ENCODE measurements around the gene AMPH.

The AMPH gene

DNA sequence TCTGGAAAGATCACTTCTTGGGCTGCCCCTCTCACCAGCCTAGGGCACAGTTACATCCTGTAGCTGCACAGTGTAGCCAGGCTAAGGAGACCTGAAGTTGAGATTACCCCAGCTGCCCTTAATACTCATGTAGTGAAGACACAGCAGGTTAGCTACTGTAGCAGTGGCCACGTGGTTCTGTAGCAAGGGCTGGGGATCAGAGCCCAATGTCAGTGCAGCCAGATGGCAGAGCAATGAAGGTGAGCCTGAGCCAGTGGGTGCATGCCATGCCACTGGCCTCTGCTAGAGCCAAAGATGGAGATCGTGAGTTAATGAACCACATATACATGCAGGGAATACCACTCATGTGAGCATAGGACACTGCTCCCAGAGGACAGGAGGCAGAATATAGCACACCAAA, 15.5 kb downstream of the AMPH start:
- TF ChIP-seq SIN3A (IDR thresholded peaks at IDR 0.05; ENCODE audit: borderline replicate concordance, insufficient read depth, low read length) (no peak), POLR2AphosphoS5 (IDR thresholded peaks at IDR 0.05; ENCODE audit: low read depth, low read length) (no peak), TAF1 (IDR thresholded peaks at IDR 0.05; ENCODE audit: borderline replicate concordance, insufficient read depth, low read length) (no peak), FOXP2 (optimal IDR thresholded peaks at IDR 0.05; ENCODE audit: borderline replicate concordance, extremely low read depth, extremely low read length, insufficient read depth) (no peak)
- TF ChIP-seq, protein P1, sequence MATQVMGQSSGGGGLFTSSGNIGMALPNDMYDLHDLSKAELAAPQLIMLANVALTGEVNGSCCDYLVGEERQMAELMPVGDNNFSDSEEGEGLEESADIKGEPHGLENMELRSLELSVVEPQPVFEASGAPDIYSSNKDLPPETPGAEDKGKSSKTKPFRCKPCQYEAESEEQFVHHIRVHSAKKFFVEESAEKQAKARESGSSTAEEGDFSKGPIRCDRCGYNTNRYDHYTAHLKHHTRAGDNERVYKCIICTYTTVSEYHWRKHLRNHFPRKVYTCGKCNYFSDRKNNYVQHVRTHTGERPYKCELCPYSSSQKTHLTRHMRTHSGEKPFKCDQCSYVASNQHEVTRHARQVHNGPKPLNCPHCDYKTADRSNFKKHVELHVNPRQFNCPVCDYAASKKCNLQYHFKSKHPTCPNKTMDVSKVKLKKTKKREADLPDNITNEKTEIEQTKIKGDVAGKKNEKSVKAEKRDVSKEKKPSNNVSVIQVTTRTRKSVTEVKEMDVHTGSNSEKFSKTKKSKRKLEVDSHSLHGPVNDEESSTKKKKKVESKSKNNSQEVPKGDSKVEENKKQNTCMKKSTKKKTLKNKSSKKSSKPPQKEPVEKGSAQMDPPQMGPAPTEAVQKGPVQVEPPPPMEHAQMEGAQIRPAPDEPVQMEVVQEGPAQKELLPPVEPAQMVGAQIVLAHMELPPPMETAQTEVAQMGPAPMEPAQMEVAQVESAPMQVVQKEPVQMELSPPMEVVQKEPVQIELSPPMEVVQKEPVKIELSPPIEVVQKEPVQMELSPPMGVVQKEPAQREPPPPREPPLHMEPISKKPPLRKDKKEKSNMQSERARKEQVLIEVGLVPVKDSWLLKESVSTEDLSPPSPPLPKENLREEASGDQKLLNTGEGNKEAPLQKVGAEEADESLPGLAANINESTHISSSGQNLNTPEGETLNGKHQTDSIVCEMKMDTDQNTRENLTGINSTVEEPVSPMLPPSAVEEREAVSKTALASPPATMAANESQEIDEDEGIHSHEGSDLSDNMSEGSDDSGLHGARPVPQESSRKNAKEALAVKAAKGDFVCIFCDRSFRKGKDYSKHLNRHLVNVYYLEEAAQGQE (IDR thresholded peaks at IDR 0.05; ENCODE audit: insufficient read depth in 1 of 2, low read depth in 2 of 2, low read length in 2 of 2), result no peak

DNA sequence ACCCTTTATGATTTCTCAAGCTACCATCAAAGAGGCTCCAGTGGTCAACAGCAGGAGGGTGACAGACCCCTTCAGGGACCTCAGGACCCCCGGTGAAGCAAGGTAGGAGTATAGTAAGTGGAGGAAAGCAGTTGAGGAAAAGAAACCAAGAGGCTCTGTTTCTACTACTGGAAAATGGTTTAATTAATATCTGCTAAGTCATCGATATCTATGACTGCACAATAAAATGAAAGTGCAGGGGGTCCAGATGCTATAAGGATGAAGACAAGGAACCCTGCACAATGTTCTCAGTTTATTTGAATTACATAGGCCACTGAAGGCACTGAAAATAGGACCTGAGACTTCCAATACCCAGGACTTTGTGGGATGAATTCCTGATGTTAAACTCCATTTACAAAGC, 23.7 kb downstream of the AMPH start:
- TF ChIP-seq SIN3A (IDR thresholded peaks at IDR 0.05; ENCODE audit: borderline replicate concordance, insufficient read depth, low read length) (no peak), TAF1 (IDR thresholded peaks at IDR 0.05; ENCODE audit: borderline replicate concordance, insufficient read depth, low read length) (no peak), POLR2AphosphoS5 (IDR thresholded peaks at IDR 0.05; ENCODE audit: low read depth, low read length) (no peak), FOXP2 (optimal IDR thresholded peaks at IDR 0.05; ENCODE audit: borderline replicate concordance, extremely low read depth, extremely low read length, insufficient read depth) (no peak)
- TF ChIP-seq, protein P1 (IDR thresholded peaks at IDR 0.05; ENCODE audit: insufficient read depth in 1 of 2, low read depth in 2 of 2, low read length in 2 of 2), result no peak

DNA sequence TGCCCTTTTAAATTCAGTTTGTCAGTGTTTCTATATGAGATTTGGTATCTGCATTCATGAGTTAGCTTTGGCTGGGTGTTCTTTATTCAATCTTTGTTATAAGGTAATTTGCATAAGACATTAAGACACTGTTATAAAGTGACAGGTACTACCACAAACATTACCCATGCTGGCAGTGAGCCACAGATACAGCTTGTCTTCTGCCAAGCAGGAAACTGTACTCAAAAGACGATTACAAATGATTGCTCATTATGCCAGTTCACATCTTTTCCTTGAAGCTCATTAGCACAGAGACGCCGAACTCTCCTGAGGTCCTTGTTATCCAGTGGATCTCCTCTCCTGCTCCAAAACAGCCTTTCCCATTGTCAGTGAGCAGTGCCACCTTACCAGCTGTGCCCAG, 30.4 kb downstream of the AMPH start:
- TF ChIP-seq, protein P1 (IDR thresholded peaks at IDR 0.05; ENCODE audit: insufficient read depth in 1 of 2, low read depth in 2 of 2, low read length in 2 of 2), result no peak
- TF ChIP-seq FOXP2 (optimal IDR thresholded peaks at IDR 0.05; ENCODE audit: borderline replicate concordance, extremely low read depth, extremely low read length, insufficient read depth), result no peak
- TF ChIP-seq TAF1 (IDR thresholded peaks at IDR 0.05; ENCODE audit: borderline replicate concordance, insufficient read depth, low read length), result no peak
- no peak for TF ChIP-seq SIN3A (IDR thresholded peaks at IDR 0.05; ENCODE audit: borderline replicate concordance, insufficient read depth, low read length)
- TF ChIP-seq POLR2AphosphoS5 (IDR thresholded peaks at IDR 0.05; ENCODE audit: low read depth, low read length), result no peak

DNA sequence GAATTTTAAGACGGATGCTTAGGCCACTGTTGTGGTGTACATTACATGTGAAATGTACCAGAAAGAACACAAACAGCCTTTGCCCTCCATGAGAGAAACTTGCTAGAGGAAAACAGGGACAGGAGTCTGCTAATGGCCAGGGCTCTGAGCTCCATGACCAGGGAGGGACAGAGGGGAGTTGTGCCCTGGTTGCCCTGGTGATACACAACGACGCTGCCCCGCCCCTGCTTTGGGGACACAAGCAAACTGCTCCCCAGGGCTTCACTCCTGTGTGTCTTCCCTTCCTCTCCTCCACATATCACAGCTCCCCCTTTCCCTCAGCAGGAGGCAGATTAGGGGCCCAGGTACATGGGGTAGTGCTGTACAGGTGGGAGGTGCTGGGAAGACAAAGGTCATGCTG, 36.2 kb downstream of the AMPH start:
- TF ChIP-seq TAF1 (IDR thresholded peaks at IDR 0.05; ENCODE audit: borderline replicate concordance, insufficient read depth, low read length), result no peak
- no peak for TF ChIP-seq FOXP2 (optimal IDR thresholded peaks at IDR 0.05; ENCODE audit: borderline replicate concordance, extremely low read depth, extremely low read length, insufficient read depth)
- TF ChIP-seq, protein P1 (IDR thresholded peaks at IDR 0.05; ENCODE audit: insufficient read depth in 1 of 2, low read depth in 2 of 2, low read length in 2 of 2), result no peak
- TF ChIP-seq POLR2AphosphoS5 (IDR thresholded peaks at IDR 0.05; ENCODE audit: low read depth, low read length), result no peak
- TF ChIP-seq SIN3A (IDR thresholded peaks at IDR 0.05; ENCODE audit: borderline replicate concordance, insufficient read depth, low read length), result no peak

All from PFSK-1 (cell line).